GM23248 (cell line): Measurements from ENCODE around the gene ZNF74. TPM values are rescaled to one million over a fixed set of nuclear protein-coding genes. Genes with fewer than 3 reads are reported as not detected.

Experiments used
- DNase-seq: peaks from one replicate; pipeline ENCODE4 v3.0.0-alpha.2; 2015
- H2AFZ ChIP-seq: fragments of 200-600 bp; sonication (generic); 2 replicates; pipeline ENCODE4 v1.6.1; 2016; ENCODE audit warnings: antibody characterized with exemption
- H3F3A ChIP-seq: fragments of 200-600 bp; sonication (generic); 2 replicates; pipeline ENCODE4 v1.6.1; 2016; ENCODE audit warnings: mild to moderate bottlenecking, antibody characterized with exemption, mixed run types; ENCODE audit not compliant: insufficient read depth
- H3K27ac ChIP-seq: fragments of 200-600 bp; sonication (generic); 2 replicates; pipeline ENCODE4 v1.5.1; 2016; ENCODE audit warnings: mild to moderate bottlenecking
- H3K27me3 ChIP-seq: fragments of 200-600 bp; sonication (generic); replicated peaks from 2 replicates; pipeline ENCODE4 v1.6.1; 2016; ENCODE audit warnings: mild to moderate bottlenecking; ENCODE audit not compliant: insufficient read depth
- H3K36me3 ChIP-seq: fragments of 200-600 bp; sonication (generic); 2 replicates; pipeline ENCODE4 v1.6.1; 2016; ENCODE audit warnings: low read depth, mild to moderate bottlenecking
- H3K4me1 ChIP-seq: fragments of 200-600 bp; sonication (generic); 2 replicates; pipeline ENCODE4 v1.6.1; 2016; ENCODE audit warnings: mild to moderate bottlenecking; ENCODE audit not compliant: insufficient read depth
- H3K4me2 ChIP-seq: fragments of 200-600 bp; sonication (generic); one replicate; pipeline ENCODE4 v1.6.1; 2016; ENCODE audit warnings: mild to moderate bottlenecking; ENCODE audit not compliant: unreplicated experiment
- H3K4me3 ChIP-seq: fragments of 200-600 bp; sonication (generic); 2 replicates; pipeline ENCODE4 v1.5.1; 2016; ENCODE audit warnings: mild to moderate bottlenecking
- H3K79me2 ChIP-seq: fragments of 200-600 bp; sonication (generic); 2 replicates; pipeline ENCODE4 v1.6.1; 2016; ENCODE audit warnings: mild to moderate bottlenecking; ENCODE audit not compliant: insufficient read depth
- H3K9ac ChIP-seq: fragments of 200-600 bp; sonication (generic); 2 replicates; pipeline ENCODE4 v1.6.1; 2016; ENCODE audit warnings: mild to moderate bottlenecking
- H3K9me2 ChIP-seq: fragments of 200-600 bp; sonication (generic); 2 replicates; pipeline ENCODE4 v1.6.1; 2016; ENCODE audit warnings: mixed run types, mild to moderate bottlenecking, moderate library complexity; ENCODE audit not compliant: insufficient read depth
- H3K9me3 ChIP-seq: fragments of 200-600 bp; sonication (generic); one replicate; pipeline ENCODE4 v1.6.1; 2017; ENCODE audit warnings: low read depth
- H4K20me1 ChIP-seq: fragments of 200-600 bp; sonication (generic); 2 replicates; pipeline ENCODE4 v1.6.0; 2016; ENCODE audit not compliant: insufficient read depth
- EZH2 ChIP-seq: fragments of 200-600 bp; sonication (generic); IDR thresholded peaks from 2 replicates; pipeline ENCODE4 v1.6.1; 2018; ENCODE audit warnings: antibody characterized with exemption, mild to moderate bottlenecking; ENCODE audit not compliant: insufficient read depth, poor library complexity, severe bottlenecking
- EZH2phosphoT487 ChIP-seq: fragments of 200-600 bp; sonication (generic); IDR thresholded peaks from 2 replicates; pipeline ENCODE4 v1.6.1; 2018; ENCODE audit warnings: antibody characterized with exemption, moderate library complexity, mild to moderate bottlenecking, low read depth; ENCODE audit not compliant: insufficient read depth
- WGBS, 2 experiments: methylation state at CpG; one replicate each; pipeline ENCODE4 v1.1.6; 2015 to 2017; ENCODE audit warnings: low lambda C conversion rate in 2 of 2, low coverage in 1 of 2; ENCODE audit errors: missing lambda C conversion rate in 2 of 2; 5-methylcytosine and 5-hydroxymethylcytosine counted together
- in situ Hi-C: fragments of 300-500 bp; cut with MboI; formaldehyde crosslinking; loops from 2 replicates; pipeline ENCODE4 v1.15.0; 2020
- polyA plus RNA-seq: library from polyadenylated mRNA; unstranded; fragments of >200 nt; fragmentation: Nextera tagmentation; extraction: Ambion mirVana; gene quantifications from 2 replicates; pipeline ENCODE4 v1.2.1, GENCODE V29; 2016
- total RNA-seq: library from RNA; depleted of rRNA; stranded (reverse); fragments of >200 nt; shearing (Covaris generic); gene quantifications from 2 replicates; pipeline ENCODE4 v1.2.3, GENCODE V29; 2014

The ZNF74 gene
- total and polyA plus RNA-seq, 2 experiments from 2014 or later = 3.7 to 11.5 TPM

GRCh38 chr22:20441631-20442484, 47.9 kb downstream of the ZNF74 start:
- no peaks in the 10 kb centered on the region for H3K36me3 ChIP-seq
- H3K4me1 ChIP-seq = no peaks in the 10 kb centered on the region
- H3K27ac ChIP-seq = no peak overlapping the region
- in situ Hi-C loops = no loop called here
- 0 out of 2 replicates have a peak, but pooled peaks cover 4% of the 10 kb centered on the region for H3K79me2 ChIP-seq
- H3K9me3 ChIP-seq = no peaks in the 10 kb centered on the region
- DNase-seq = peak; percentile 48
- H3F3A ChIP-seq = no peaks in the 10 kb centered on the region
- no peak overlapping the region for H3K9ac ChIP-seq
- H3K4me2 ChIP-seq = no peak overlapping the region
- no peaks in the 10 kb centered on the region for H4K20me1 ChIP-seq
- H2AFZ ChIP-seq = no peak overlapping the region
- H3K4me3 ChIP-seq = no peak overlapping the region
- TF ChIP-seq EZH2phosphoT487 (no peak), EZH2 (no peak)
- no peaks in the 10 kb centered on the region for H3K27me3 ChIP-seq
- H3K9me2 ChIP-seq = no peaks in the 10 kb centered on the region
- 73% methylated on average over 20 of the region's 21 CpGs for WGBS, 2 experiments

DNA sequence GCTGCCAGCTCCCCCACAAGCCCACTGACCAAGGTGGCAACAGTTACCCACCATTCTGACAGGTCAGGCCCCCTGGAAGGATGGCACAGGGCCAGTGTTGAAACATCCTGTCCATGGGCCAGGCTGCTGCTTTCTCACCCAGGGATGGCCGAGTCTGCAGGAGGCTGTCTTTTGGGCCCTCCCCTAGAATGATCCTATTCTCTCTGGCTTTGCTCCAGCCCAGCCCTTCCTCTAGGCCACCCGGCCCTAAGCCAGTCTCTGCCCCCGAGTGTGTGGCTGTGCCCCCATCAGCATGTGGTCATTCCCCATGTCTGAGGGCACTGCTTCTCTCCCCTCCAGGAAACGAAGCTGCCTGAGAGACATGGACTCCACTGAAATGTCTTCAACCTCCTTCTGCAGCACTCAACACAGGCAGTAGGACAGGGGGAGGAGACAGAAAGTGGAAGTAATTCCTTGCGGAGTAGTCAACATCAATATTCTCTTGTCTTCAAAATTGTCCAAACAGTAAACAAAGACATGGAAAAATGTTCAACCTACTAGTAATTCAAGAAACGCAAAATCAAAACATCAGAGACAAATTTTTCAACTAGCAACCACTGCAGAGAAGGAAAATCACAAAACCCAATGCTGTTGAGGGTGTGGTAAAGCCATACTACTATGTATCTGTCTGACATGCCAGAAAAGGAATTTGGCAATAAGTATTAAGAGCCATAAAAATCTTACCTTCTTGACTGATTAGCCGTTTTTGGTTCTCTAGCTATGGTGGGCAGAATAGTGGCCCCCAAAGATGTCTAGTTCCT, 48.7 kb downstream of the ZNF74 start:
- Histone ChIP-seq H3K36me3 (no peaks in the 10 kb centered on the region), H3K27me3 (no peaks in the 10 kb centered on the region), H3K4me2 (no peak overlapping the region), H3F3A (no peaks in the 10 kb centered on the region), H3K9ac (no peak overlapping the region), H4K20me1 (no peaks in the 10 kb centered on the region), H3K9me3 (no peaks in the 10 kb centered on the region), H3K4me1 (no peaks in the 10 kb centered on the region), H2AFZ (no peak overlapping the region), H3K9me2 (no peaks in the 10 kb centered on the region), H3K27ac (no peak overlapping the region), H3K4me3 (no peak overlapping the region), H3K79me2 (no peaks in the 10 kb centered on the region)
- DNase-seq = no peak
- in situ Hi-C loops = no loop called here
- TF ChIP-seq EZH2 = no peak
- TF ChIP-seq EZH2phosphoT487 = no peak
- 57 to 65% methylated on average over 6 to 7 of the region's 7 CpGs for WGBS, 2 experiments

DNA sequence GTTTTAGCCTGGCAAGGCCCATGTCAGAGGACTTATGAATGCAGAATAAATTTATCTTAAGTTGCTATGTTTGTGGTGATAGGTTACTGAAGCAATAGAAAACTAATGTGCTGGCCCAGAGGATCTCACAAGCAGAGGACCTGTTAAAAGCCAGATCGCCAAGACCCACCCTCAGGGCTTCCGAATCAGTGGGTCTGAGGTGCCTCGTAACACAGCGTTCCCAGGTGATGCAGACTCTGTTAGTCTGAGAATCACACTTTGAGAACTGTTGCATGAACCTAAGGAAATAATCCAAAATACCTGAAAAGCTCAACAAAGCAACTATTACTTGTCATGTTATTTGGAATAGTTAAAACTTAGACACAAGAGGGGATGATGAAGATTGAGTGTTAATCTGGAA, 50.4 kb downstream of the ZNF74 start:
- TF ChIP-seq EZH2 (no peak), EZH2phosphoT487 (no peak)
- H3K9ac ChIP-seq = no peak overlapping the region
- 0 out of 2 replicates have a peak, but pooled peaks cover 3% of the 10 kb centered on the region for H3K4me1 ChIP-seq
- H3K4me3 ChIP-seq = no peak overlapping the region
- H4K20me1 ChIP-seq = no peaks in the 10 kb centered on the region
- no peaks in the 10 kb centered on the region for H3K9me2 ChIP-seq
- H3K27me3 ChIP-seq = no peaks in the 10 kb centered on the region
- H3F3A ChIP-seq = no peaks in the 10 kb centered on the region
- no peak for DNase-seq
- in situ Hi-C loops = no loop called here
- no peaks in the 10 kb centered on the region for H3K36me3 ChIP-seq
- H3K27ac ChIP-seq = no peak overlapping the region
- H3K9me3 ChIP-seq = no peaks in the 10 kb centered on the region
- H3K79me2 ChIP-seq = no peaks in the 10 kb centered on the region
- H2AFZ ChIP-seq = no peak overlapping the region
- 91 to 95% methylated on average over 4 of the region's 4 CpGs for WGBS, 2 experiments
- H3K4me2 ChIP-seq = no peak overlapping the region

DNA sequence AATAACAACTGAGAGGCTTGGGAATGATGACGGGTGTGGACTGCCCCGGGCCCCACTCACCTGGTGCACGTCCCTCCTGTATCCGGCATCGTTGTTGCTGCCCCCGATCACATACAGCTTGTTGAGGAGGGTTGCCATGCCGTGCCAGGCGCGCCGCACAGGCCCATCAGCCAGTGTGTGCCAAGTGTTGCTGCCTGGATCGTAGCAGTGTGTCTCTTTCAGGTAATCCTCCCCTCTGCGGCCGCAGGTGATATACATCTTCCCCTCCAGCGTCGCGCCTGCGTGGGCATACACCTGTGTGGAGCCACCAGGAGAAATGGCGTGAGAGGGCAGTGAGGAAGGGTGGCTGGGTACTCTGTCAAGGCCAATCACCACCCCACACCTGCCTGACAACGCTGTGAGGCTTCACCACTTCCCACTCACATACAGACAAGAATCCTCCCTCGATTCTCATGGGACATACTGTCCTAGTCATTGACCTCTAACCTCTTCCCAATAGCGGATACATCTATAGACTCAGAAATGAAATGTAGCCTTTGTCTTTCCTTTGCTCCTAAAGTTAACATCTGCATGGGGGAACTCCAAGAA, 52.5 kb downstream of the ZNF74 start:
- 0 out of 2 replicates have a peak, but pooled peaks cover 3% of the 10 kb centered on the region for H3K4me1 ChIP-seq
- 91 to 95% methylated on average over 21 of the region's 21 CpGs for WGBS, 2 experiments
- H3F3A ChIP-seq = no peaks in the 10 kb centered on the region
- no peaks in the 10 kb centered on the region for H3K9me3 ChIP-seq
- no peak overlapping the region for H3K9ac ChIP-seq
- no peak overlapping the region for H3K4me2 ChIP-seq
- no peaks in the 10 kb centered on the region for H4K20me1 ChIP-seq
- TF ChIP-seq EZH2 = no peak
- no peak for TF ChIP-seq EZH2phosphoT487
- no peaks in the 10 kb centered on the region for H3K36me3 ChIP-seq
- no peak for DNase-seq
- H3K9me2 ChIP-seq = no peaks in the 10 kb centered on the region
- in situ Hi-C loops = no loop called here
- no peak overlapping the region for H3K4me3 ChIP-seq
- no peak overlapping the region for H3K27ac ChIP-seq
- no peaks in the 10 kb centered on the region for H3K27me3 ChIP-seq
- H3K79me2 ChIP-seq = no peaks in the 10 kb centered on the region
- no peak overlapping the region for H2AFZ ChIP-seq
